ENCODE results near the gene CNTN3. TPM values are rescaled to one million over a fixed set of nuclear protein-coding genes. Genes with fewer than 3 reads are reported as not detected.

The CNTN3 gene
- total and polyA plus RNA-seq, 10 donors = 0.30 to 6.7 (median 3.4) TPM

GRCh38 chr3:74591342-74591741, 23.1 kb downstream of the CNTN3 start:
- intact Hi-C loops (cut with DNase I; ENCODE audit: low total_unique reads) = no loop called here
- no peaks in the 10 kb centered on the region for H3K27me3 ChIP-seq (replicated peaks in 1 of 7)
- no peaks in the 10 kb centered on the region for H3K36me3 ChIP-seq
- no peak for DNase-seq
- H3K4me1 ChIP-seq = no peaks in the 10 kb centered on the region
- H3K4me3 ChIP-seq = no peak overlapping the region
- H3K27ac ChIP-seq = no peak overlapping the region
- H3K9me3 ChIP-seq = peaks cover 0 to 16% (median 0%) of the 10 kb centered on the region in 8 donors
- TF ChIP-seq POLR2AphosphoS5 (IDR thresholded peaks at IDR 0.05) (no peak), CTCF (IDR thresholded peaks at IDR 0.05 in 8 of 11, conservative IDR thresholded peaks at IDR 0.05 in 3 of 11) (no peak), POLR2A (IDR thresholded peaks at IDR 0.05) (no peak)
- WGBS, 5 donors = 51 to 78% (median 74%) methylated on average over 2 of the region's 2 CpGs

DNA sequence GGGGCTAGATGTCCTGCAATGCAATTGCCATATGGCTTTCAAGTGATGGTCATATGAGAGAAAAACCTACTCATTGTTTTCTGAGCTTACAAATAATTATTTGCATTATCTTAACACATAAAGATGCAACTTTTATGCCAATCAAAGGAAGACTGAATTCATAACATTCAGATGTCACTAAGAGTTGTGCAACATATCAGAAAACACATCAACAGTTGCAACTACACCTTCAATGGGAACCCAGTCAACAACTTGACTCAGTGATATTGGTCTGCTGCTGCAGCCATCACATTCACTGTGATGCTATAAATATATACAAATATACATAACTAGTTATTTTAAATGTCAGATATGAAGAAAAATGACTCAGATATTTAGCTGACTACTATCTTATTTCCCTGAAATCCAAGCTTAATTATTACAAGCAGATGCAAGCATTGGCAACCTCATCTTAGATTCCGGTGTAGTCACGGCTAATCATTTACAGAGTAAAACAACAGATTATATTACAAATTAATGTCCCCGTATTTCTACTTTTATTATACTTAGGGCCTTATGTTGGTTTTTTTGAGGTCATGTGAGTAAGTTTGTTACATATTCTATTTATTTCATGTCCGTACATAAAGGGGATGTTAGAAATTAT, 23.7 kb downstream of the CNTN3 start:
- no peak for DNase-seq
- WGBS, 5 donors = 90 to 95% (median 92%) methylated on average over 4 of the region's 4 CpGs
- intact Hi-C loops (cut with DNase I; ENCODE audit: low total_unique reads) = no loop called here
- Histone ChIP-seq H3K9me3 (peaks cover 0 to 17% (median 0%) of the 10 kb centered on the region in 8 donors), H3K36me3 (no peaks in the 10 kb centered on the region), H3K27me3 (replicated peaks in 1 of 7) (no peaks in the 10 kb centered on the region), H3K4me1 (no peaks in the 10 kb centered on the region), H3K4me3 (no peak overlapping the region), H3K27ac (no peak overlapping the region)
- TF ChIP-seq POLR2AphosphoS5 (IDR thresholded peaks at IDR 0.05) = no peak
- TF ChIP-seq CTCF (IDR thresholded peaks at IDR 0.05 in 8 of 11, conservative IDR thresholded peaks at IDR 0.05 in 3 of 11) = no peak
- no peak for TF ChIP-seq POLR2A (IDR thresholded peaks at IDR 0.05)

DNA sequence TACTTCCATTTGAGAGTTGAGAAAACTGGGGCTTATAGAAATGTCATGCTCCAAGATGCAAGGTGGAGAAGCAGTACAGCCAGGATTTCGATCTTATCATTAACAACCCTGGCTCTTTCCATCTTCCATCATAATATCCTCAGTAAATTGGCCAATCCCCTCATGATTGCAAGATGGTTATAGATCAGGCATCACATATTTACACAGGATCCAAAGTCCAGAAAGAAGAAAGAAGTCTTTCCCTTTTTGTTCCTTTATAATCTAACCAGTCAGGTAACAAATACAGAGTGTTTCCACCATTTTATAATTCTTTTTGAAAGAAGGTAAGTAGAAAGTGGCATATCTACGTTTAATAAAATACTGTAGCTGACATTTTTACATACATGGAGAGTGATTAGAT, 29.7 kb downstream of the CNTN3 start:
- Histone ChIP-seq H3K4me3 (no peak overlapping the region), H3K27me3 (replicated peaks in 1 of 7) (no peaks in the 10 kb centered on the region), H3K27ac (no peak overlapping the region), H3K4me1 (no peaks in the 10 kb centered on the region), H3K36me3 (no peaks in the 10 kb centered on the region), H3K9me3 (peaks cover 0 to 21% (median 3%) of the 10 kb centered on the region in 8 donors)
- DNase-seq = no peak
- TF ChIP-seq POLR2A (IDR thresholded peaks at IDR 0.05) (no peak), POLR2AphosphoS5 (IDR thresholded peaks at IDR 0.05) (no peak)
- 71 to 85% (median 73%) methylated on average over 2 of the region's 2 CpGs for WGBS, 5 donors
- intact Hi-C loops (cut with DNase I; ENCODE audit: low total_unique reads) = no loop called here

DNA sequence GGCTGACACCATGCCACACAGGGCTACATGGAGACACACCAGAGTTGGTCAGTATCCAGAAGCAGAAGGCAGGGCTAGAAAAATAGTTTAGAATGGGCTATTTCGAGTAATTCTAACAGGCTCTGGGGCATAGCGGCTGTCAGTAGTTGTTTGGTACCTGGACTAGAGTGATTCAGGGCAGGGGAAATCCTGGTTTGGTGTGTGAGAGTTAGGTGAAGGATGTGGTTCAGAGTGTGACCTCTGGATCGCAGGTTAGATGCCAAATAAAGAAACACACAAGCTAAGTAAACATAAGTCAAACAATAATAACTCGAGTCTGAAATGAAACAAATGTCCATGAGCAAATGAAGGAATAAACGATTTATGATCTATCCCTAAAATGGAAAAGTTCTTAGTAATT, 31.5 kb downstream of the CNTN3 start:
- no peaks in the 10 kb centered on the region for H3K27me3 ChIP-seq (replicated peaks in 1 of 7)
- no peaks in the 10 kb centered on the region for H3K4me1 ChIP-seq
- 73 to 81% (median 79%) methylated on average over 5 of the region's 5 CpGs for WGBS, 5 donors
- peaks cover 0 to 21% (median 3%) of the 10 kb centered on the region in 8 donors for H3K9me3 ChIP-seq
- H3K36me3 ChIP-seq = no peaks in the 10 kb centered on the region
- TF ChIP-seq CTCF (IDR thresholded peaks at IDR 0.05 in 8 of 11, conservative IDR thresholded peaks at IDR 0.05 in 3 of 11) (no peak), POLR2AphosphoS5 (IDR thresholded peaks at IDR 0.05) (no peak), POLR2A (IDR thresholded peaks at IDR 0.05) (no peak)
- no peak for DNase-seq
- intact Hi-C loops (cut with DNase I; ENCODE audit: low total_unique reads) = no loop called here
- H3K4me3 ChIP-seq = no peak overlapping the region
- no peak overlapping the region for H3K27ac ChIP-seq

All from spleen (tissue), 11 donors.